Posterior cingulate gyrus (tissue), 11 donors: ENCODE data around the gene OPALIN.
"Not testable (repeated sequence)": the region's sequence is repeated elsewhere in the genome, so short reads cannot be mapped to it uniquely, and the experiment has no call there.

Source experiments
- DNase-seq, 10 donors: peaks; one replicate each; pipeline versions ENCODE4 v3.0.0 to v3.0.0-alpha.2; 2020 to 2021; ENCODE audit warnings: mixed read lengths in 3 of 10
- intact Hi-C: fragments of 100-400 bp; cut with DNase I; formaldehyde crosslinking; loops from one replicate; pipeline ENCODE4 v1.15.1; 2023

Gene OPALIN

GRCh38 chr10:96309628-96310320 lies 49.0 kb downstream of the OPALIN start:
- intact Hi-C loops = no loop called here
- no peak for DNase-seq

GRCh38 chr10:96308854-96309253 lies 49.9 kb downstream of the OPALIN start:
- intact Hi-C loops, DNase-seq: not testable (repeated sequence)

GRCh38 chr10:96306516-96306915 lies 52.3 kb downstream of the OPALIN start:
- peak; percentile 27 to 94 (median 52) for DNase-seq

GRCh38 chr10:96305019-96305418 lies 53.8 kb downstream of the OPALIN start:
- DNase-seq = no peak
- intact Hi-C loops = no loop called here

More at GRCh38 chr10:96306516-96306915, 52.3 kb downstream of the OPALIN start:
- intact Hi-C loops = no loop called here

GRCh38 chr10:96304230-96304629 lies 54.6 kb downstream of the OPALIN start, which contains the start of gene DNTT:
TSS of gene DNTT (plus strand) at chr10:96304434. CDS start at chr10:96304498, 64 bp downstream.
- DNase-seq = no peak
- intact Hi-C loops = no loop called here

- intact Hi-C loops = no loop called here
- no peak for DNase-seq
These were observed 57.2 kb downstream of the OPALIN start for GRCh38 chr10:96301616-96302015.

GRCh38 chr10:96299383-96299782 lies 59.4 kb downstream of the OPALIN start:
- no peak for DNase-seq
- intact Hi-C loops = loop anchor here (10.0 kb wide), 1 partner anchor 605 kb away; the partner anchor contains the start of gene TCTN3

- DNase-seq = no peak
- intact Hi-C loops = loop anchor here (10.0 kb wide), 1 partner anchor 604 kb away; the partner anchor contains the start of gene TCTN3
These were observed 60.4 kb downstream of the OPALIN start for GRCh38 chr10:96298362-96298761.

GRCh38 chr10:96297486-96297885 lies 61.3 kb downstream of the OPALIN start:
- no peak for DNase-seq
- intact Hi-C loops = loop anchor here (10.0 kb wide), 1 partner anchor 603 kb away; the partner anchor contains the start of gene TCTN3

- DNase-seq = no peak
- intact Hi-C loops = loop anchor here (10.0 kb wide), 1 partner anchor 601 kb away; the partner anchor contains the start of gene TCTN3
These were observed 63.3 kb downstream of the OPALIN start for GRCh38 chr10:96295475-96295874.
